HUES64 (cell line): ENCODE results near the gene MTERF4.
"Not testable (repeated sequence)": the region's sequence is repeated elsewhere in the genome, so short reads cannot be mapped to it uniquely, and the experiment has no call there.

Experiments
- H3K27ac ChIP-seq: 2 replicates; pipeline ENCODE4 v1.7.0; 2013; ENCODE audit warnings: low read depth, low read length, inconsistent platforms
- H3K27me3 ChIP-seq: 2 replicates; pipeline ENCODE4 v1.6.1; 2013; ENCODE audit warnings: mild to moderate bottlenecking, low read length; ENCODE audit not compliant: insufficient read depth
- H3K36me3 ChIP-seq: 2 replicates; pipeline ENCODE4 v1.6.1; 2013; ENCODE audit warnings: mild to moderate bottlenecking, low read length; ENCODE audit not compliant: insufficient read depth
- H3K4me1 ChIP-seq: 2 replicates; pipeline ENCODE4 v1.6.1; 2013; ENCODE audit warnings: mild to moderate bottlenecking, low read length, moderate library complexity; ENCODE audit not compliant: insufficient read depth
- H3K4me3 ChIP-seq: 2 replicates; pipeline ENCODE4 v1.5.1; 2013; ENCODE audit warnings: mild to moderate bottlenecking, low read length, moderate library complexity
- H3K9ac ChIP-seq: 2 replicates; pipeline ENCODE4 v1.6.1; 2013; ENCODE audit warnings: mild to moderate bottlenecking, low read depth, low read length
- H3K9me3 ChIP-seq: 2 replicates; pipeline ENCODE4 v1.6.1; 2013; ENCODE audit warnings: low read depth, low read length; ENCODE audit not compliant: insufficient read depth
- WGBS: fragments of 150-250, 120-280 bp; methylation state at CpG from one replicate; pipeline ENCODE4 v1.1.7; 2013; ENCODE audit warnings: missing lambda C conversion rate; 5-methylcytosine and 5-hydroxymethylcytosine counted together

The MTERF4 gene

DNA sequence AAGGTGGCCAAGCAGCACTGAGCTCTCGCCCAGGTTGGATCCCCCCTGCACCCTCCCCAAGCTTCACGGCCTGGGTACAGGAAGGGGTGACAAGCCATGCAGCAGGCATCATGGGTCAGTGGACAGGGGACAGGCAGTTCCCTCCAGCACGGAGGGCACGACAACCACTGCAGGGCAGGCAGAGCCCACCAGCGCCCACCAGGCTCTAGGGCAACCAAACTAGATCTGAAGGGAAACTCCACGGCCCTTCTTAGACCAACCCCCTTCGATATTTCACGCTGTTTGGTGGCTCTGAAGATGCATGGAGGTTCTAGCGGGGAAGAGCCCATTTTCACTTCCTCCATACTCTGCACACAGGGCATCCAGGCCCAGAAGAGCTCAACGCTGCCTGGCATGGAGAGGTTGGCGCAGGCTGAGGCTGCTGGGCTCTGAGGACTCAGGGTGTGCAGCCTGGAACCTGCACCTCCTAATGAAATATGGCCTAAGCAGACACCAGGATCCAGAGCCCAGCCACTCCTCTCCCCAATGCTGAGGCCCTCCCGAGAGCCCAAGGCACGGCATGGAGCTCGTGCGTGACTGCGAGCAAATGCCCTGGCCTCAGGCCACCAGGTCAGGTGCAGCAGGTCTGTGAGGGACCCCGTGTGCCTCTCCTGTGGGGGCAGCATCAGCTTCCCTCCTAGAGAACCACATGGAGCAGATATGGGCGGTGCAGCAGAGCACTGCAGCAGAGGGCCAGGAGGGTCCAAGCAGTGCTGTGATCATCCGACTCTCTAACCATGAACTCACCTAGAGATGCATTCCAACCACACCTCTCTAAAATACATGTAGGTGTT lies 8.7 kb upstream of the MTERF4 start:
- Histone ChIP-seq H3K9ac (no peak overlapping the region), H3K4me3 (no peak overlapping the region), H3K4me1 (no peaks in the 10 kb centered on the region), H3K9me3 (no peaks in the 10 kb centered on the region), H3K36me3 (peaks cover 43% of the 10 kb centered on the region), H3K27ac (no peak overlapping the region), H3K27me3 (no peaks in the 10 kb centered on the region)
- 90% methylated on average over 19 of the region's 19 CpGs for WGBS

DNA sequence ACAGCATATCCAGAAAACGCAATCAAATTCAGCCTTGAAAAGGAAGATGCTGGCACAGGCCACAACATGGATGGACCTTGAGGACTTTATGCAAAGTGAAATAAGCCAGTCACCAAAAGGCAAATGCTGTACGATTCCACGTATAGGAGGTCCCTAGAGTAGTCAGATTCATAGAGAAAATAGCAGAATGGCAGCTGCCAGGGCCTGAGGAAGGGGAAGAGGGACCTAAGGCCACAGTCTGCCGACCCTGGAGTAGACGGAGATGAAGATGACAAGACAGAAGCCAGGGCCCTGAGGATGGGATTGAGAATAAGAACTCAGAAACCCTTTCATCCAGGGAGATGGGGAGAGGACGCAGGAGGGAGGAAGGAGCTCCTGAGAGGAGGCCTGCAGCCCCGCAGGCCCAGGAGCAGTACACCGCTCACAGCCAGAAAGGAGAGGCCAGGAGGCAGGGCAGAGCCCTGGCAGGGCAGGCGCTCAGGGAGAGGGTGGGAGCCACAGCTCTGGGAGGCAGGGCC lies 8.1 kb upstream of the MTERF4 start:
- peaks cover 42% of the 10 kb centered on the region for H3K36me3 ChIP-seq
- no peak overlapping the region for H3K9ac ChIP-seq
- no peaks in the 10 kb centered on the region for H3K27me3 ChIP-seq
- H3K4me3 ChIP-seq: no peak overlapping the region
- no peaks in the 10 kb centered on the region for H3K4me1 ChIP-seq
- no peak overlapping the region for H3K27ac ChIP-seq
- H3K9me3 ChIP-seq: no peaks in the 10 kb centered on the region
- WGBS: 88% methylated on average over 9 of the region's 9 CpGs

DNA sequence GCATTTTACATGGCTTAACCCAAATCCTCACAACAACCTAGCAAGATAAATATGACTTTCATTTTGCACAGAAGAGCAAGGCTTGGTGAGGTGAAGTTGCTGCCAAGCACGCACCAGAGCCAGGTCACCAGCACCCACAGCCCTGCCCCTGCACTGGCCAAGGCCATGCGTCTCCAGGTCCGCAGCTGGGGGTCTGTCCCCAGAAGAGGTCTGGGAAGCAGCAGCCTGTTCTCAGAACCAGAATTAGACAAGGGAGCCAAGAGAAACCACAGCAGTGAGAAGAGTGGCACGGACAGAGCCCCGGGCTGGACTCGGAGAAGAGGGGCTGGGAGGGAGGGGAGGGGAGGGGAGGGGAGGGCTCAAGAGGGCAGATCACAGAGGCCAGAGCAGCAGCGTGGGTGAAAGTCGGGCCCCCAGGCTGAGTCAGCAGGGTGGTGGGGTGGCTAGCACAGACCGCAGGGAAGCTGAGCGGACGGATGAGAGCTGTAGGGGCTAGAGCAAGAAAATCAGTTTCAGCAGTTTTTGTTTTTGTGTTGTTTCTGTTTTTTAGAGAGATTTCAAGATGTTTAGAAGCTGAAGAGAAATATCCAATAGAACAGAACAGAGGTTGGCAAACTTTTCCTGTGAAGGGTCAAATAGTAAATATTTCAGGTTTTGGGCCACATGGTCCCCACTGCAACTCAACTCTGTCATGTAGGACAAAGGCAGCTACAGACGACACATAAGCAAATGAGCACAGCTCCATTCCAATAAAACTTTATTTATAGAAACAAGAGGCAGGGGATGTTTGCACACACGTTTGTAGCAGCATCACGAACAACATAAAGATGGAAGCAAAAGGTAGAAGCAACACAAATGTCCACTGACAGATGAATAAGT lies 7.4 kb upstream of the MTERF4 start:
- WGBS: 93% methylated on average over 14 of the region's 14 CpGs
- no peaks in the 10 kb centered on the region for H3K4me1 ChIP-seq
- no peak overlapping the region for H3K9ac ChIP-seq
- H3K9me3 ChIP-seq: no peaks in the 10 kb centered on the region
- no peak overlapping the region for H3K4me3 ChIP-seq
- H3K36me3 ChIP-seq: peaks cover 35% of the 10 kb centered on the region
- H3K27me3 ChIP-seq: no peaks in the 10 kb centered on the region
- H3K27ac ChIP-seq: no peak overlapping the region

DNA sequence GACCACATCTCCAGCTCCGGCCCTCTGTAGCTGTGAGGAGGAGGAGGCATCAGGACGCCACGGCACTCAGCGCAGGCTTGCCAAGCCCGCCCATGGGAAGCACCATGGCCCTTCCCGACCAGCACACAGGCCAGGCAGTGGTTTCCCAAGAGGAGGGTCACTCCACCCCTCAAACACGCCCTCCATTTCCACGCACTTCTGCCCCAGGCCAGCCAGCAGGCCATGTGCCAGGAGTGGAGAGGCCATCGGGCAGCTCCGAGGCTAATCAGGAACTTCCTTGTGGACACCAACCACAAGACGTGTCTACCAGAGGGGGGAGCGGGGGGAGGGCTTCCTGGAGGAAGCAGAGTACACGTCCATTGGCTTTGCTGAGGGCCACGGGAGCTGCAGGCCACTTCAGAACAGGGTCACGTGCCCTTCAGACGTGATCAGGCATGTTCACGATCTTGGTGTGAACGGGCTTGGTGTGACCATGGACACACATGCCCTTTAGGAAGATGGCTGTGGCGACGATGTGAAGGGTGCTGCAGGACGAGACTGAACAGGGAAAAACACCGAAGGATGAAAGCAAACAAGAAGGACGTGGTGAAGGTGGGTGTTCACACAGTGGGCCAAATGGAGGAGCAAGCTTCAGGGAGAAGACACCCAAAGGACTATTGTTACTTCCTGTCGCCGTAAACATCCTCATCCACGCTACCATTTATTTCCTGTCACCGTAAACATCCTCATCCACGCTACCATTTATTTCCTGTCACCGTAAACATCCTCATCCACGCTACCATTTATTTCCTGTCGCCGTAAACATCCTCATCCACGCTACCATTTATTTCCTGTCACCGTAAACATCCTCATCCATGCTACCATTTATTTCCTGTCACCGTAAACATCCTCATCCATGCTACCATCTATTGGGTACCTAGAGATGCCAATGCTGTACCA lies 6.5 kb upstream of the MTERF4 start:
- H3K9me3 ChIP-seq: no peaks in the 10 kb centered on the region
- no peak overlapping the region for H3K4me3 ChIP-seq
- no peaks in the 10 kb centered on the region for H3K4me1 ChIP-seq
- H3K27ac ChIP-seq: no peak overlapping the region
- WGBS: 92% methylated on average over 35 of the region's 35 CpGs
- H3K36me3 ChIP-seq: peaks cover 26% of the 10 kb centered on the region
- H3K9ac ChIP-seq: no peak overlapping the region
- no peaks in the 10 kb centered on the region for H3K27me3 ChIP-seq

- Histone ChIP-seq H3K36me3 (peaks cover 16% of the 10 kb centered on the region), H3K27ac (no peak overlapping the region), H3K4me1 (0 out of 2 replicates have a peak, but pooled peaks cover 3% of the 10 kb centered on the region), H3K9me3 (no peaks in the 10 kb centered on the region), H3K9ac (no peak overlapping the region), H3K4me3 (no peak overlapping the region), H3K27me3 (no peaks in the 10 kb centered on the region)
- WGBS: 95% methylated on average over 9 of the region's 9 CpGs
These were observed 5.1 kb upstream of the MTERF4 start for GRCh38 chr2:241107031-241107783.

- Histone ChIP-seq H3K4me1 (0 out of 2 replicates have a peak, but pooled peaks cover 3% of the 10 kb centered on the region), H3K9me3 (no peaks in the 10 kb centered on the region), H3K4me3 (no peak overlapping the region), H3K27me3 (no peaks in the 10 kb centered on the region), H3K27ac (no peak overlapping the region), H3K9ac (no peak overlapping the region), H3K36me3 (peaks cover 16% of the 10 kb centered on the region)
- WGBS: 80% methylated on average over 3 of the region's 3 CpGs
These were observed 3.6 kb upstream of the MTERF4 start for GRCh38 chr2:241105641-241106040.

DNA sequence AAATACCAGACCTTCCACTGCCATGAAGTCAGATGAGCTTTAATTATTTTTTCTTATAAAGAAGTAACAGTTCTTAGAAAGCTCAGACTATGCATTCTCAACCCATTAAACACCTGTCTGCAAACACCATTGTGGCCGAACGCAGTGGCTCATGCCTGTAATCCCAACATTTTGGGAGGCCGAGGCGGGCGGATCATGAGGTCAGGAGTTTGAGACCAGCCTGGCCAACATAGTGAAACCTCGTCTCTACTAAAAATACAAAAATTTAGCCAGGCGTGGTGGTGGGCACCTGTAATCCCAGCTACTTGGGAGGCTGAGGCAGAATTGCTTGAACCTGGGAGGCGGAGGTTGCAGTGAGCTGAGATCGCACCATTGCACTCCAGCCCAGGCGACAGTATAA lies 2.5 kb upstream of the MTERF4 start:
- H3K27ac ChIP-seq, H3K4me1 ChIP-seq, H3K9ac ChIP-seq, H3K27me3 ChIP-seq, H3K4me3 ChIP-seq, H3K9me3 ChIP-seq: not testable (repeated sequence)
- peaks cover 22% of the 10 kb centered on the region for H3K36me3 ChIP-seq
- 92% methylated on average over 10 of the region's 10 CpGs for WGBS

DNA sequence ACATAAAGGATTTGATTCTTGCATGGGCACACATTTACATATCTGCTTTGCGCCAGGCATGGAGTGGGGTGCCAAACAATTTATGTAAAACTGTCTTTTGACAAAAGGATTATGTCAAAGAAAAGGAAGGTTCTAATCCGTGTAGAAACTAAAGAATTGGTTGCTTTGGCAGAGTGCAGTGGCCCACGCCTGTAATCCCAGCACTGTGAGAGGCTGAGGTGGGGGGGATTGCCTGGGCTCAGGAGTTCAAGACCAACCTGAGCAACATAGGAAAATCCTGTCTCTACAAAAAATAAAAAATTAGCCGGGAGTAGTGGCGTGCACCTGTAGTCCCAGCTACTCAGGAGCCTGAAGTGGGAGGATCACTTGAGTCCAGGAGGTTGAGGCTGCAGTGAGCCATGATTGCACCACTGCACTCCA lies 1.1 kb upstream of the MTERF4 start:
- peak overlapping the region; percentile 84 for H3K9ac ChIP-seq
- peaks cover 33% of the 10 kb centered on the region for H3K36me3 ChIP-seq
- 0 out of 2 replicates have a peak, but pooled peaks cover 3% of the 10 kb centered on the region for H3K4me1 ChIP-seq
- 52% methylated on average over 5 of the region's 5 CpGs for WGBS
- no peaks in the 10 kb centered on the region for H3K9me3 ChIP-seq
- H3K27me3 ChIP-seq: no peaks in the 10 kb centered on the region
- H3K4me3 ChIP-seq: peak overlapping the region; percentile 82
- 0 out of 2 replicates have a peak overlapping the region, but pooled peaks have one; percentile 83 for H3K27ac ChIP-seq

DNA sequence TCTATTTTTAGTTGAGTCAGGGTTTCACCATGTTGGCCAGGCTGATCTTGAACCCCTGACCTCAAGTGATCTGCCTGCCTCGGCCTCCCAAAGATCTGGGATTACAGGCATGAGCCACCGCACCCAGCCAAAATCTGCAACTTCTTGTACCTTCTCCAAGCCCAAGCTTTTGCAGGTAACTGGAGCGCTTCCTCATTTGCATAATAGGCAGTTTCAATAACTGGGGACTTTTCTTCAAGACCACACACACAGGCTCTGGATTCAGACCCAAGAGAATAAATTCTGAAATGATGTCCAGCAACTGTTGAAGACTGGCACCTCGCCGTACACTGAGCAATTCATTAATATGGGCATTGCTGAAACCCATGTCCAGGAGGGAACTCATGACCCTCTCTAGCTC lies 2.8 kb downstream of the MTERF4 start:
- H3K9ac ChIP-seq: no peak overlapping the region
- H3K27me3 ChIP-seq: no peaks in the 10 kb centered on the region
- 93% methylated on average over 5 of the region's 5 CpGs for WGBS
- H3K27ac ChIP-seq: no peak overlapping the region
- peaks cover 54% of the 10 kb centered on the region for H3K36me3 ChIP-seq
- peaks cover 9% of the 10 kb centered on the region for H3K4me1 ChIP-seq
- no peak overlapping the region for H3K4me3 ChIP-seq
- no peaks in the 10 kb centered on the region for H3K9me3 ChIP-seq

DNA sequence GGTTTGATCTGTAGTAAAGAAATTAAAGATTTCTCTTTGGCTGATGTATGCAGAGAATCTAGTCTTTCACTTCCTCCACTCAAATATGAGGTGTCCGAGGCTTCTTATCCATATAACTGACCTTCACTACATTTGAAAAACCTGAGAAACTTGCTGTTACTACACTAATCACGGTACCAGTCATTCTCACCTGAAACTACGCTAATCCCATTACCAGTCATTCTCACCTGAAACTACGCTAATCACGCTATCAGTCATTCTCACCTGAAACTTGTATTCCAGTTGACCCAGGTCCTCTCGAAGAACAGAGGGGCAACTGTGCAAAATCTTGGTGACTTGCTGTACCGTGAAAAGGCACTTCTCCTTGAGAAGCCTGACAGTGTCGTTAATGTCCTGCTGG lies 5.1 kb downstream of the MTERF4 start:
- WGBS: 95% methylated on average over 8 of the region's 8 CpGs
- peaks cover 75% of the 10 kb centered on the region for H3K36me3 ChIP-seq

More for the DNA sequence above, 5.1 kb downstream of the MTERF4 start:
- Histone ChIP-seq H3K27ac (no peak overlapping the region), H3K27me3 (no peaks in the 10 kb centered on the region), H3K9me3 (no peaks in the 10 kb centered on the region), H3K9ac (no peak overlapping the region), H3K4me1 (peaks cover 12% of the 10 kb centered on the region), H3K4me3 (no peak overlapping the region)
